Medulla oblongata (tissue), 1 donor: ENCODE results near the gene MFSD11.
A peak's percentile ranks its signal among the peaks of the same experiment; 100 is the strongest.
"Not testable (repeated sequence)": the region's sequence is repeated elsewhere in the genome, so short reads cannot be mapped to it uniquely, and the experiment has no call there.

Source experiments
- DNase-seq: peaks from one replicate; pipeline ENCODE4 v3.0.0-alpha.2; 2015; ENCODE audit errors: extremely low spot score

The MFSD11 gene

DNA sequence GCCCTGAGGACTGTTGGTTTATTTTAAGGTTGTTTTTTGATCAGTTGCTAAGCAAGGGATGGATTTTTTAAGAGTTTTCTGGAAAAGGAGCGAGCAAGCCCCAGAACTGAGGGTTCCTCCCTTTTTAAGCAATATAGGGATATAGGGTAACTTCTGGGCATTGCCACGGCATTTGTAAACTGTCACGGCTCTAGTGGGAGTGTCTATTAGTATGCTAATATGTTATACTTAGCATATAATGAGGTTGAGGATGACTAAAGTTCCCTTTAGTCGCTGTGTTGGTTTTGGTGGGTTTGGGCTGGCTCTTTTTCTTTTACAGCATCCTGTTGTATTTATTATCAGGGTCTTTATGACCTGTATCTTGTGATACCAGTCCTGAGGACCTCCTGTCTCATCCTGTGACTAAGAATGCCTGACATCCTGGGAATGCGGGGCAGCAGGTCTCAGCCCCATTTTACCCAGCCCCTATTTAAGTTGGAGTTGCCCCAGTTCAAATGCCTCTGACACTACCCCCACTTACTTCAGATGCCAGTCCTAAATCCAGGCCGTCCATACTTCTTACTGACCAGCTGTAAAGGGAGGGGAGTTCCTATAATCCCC is 59.4 kb downstream of the MFSD11 start:
- no peak for DNase-seq

DNA sequence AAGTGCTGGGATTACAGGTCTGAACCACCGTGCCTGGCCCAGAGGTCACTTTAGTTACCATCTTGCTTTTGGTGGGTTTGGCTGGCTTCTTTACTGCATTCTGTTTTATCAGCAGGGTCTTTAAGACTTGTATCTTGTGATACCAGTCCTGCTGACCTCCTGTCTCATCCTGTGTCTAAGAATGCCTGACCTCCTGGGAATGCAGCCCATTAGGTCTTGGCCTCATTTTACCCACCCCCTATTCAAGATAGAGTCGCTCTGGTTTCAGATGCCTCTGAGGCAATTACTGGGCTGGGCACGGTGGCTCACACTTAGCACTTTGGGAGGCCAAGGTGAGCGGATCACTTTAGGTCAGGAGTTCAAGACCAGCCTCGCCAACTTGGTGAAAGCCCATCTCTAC is 63.8 kb downstream of the MFSD11 start:
- no peak for DNase-seq

DNA sequence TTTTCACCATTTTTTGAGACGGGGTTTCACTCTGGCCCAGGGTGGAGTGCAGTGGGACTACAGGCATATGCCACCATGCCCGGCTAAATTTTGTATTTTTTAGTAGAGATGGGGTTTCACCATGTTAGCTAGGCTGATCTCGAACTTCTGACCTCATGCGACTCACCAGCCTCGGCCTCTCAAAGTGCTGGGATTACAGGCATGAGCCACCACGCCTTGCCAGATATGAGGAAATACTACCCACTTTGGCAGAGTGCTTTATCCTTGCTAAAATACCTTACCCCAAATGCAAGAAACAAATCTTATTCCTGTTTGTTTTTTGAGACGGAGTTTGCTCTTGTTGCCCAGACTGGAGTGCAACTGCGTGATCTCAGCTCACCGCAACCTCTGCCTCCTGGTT is 67.4 kb downstream of the MFSD11 start:
- DNase-seq = no peak

DNA sequence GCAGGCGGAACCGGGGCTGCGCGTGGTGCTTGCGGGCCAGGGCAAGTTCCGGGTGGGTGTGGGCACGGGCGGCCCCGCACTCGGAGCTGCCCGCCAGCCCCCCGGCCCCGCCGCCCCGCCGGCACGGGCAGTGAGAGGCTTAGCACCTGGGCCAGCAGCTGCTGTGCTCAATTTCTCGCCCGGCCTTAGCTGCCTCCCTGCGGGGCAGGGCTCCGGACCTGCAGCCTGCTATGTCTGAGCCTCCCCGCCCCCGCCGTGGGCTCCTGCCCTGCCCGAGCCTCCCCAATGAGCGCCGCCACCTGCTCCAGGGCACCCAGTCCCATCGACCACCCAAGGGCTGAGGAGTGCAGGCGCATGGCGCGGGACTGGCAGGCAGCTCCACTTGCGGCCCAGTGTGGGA is 68.2 kb downstream of the MFSD11 start:
- not testable (repeated sequence) for DNase-seq

DNA sequence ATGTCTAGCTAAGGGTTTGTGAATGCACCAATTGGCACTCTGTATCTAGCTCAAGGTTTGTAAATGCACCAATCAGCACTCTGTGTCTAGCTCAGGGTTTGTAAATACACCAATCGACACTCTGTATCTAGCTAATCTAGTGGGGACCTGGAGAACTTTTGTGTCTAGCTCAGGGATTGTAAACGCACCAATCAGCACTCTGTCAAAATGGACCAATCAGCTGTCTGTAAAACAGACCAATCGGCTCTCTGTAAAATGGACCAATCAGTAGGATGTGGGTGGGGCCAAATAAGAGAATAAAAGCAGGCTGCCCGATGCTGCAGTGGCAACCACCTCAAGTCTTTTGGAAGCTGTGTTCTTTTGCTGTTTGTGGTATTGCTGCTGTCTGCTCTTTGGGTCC is 68.8 kb downstream of the MFSD11 start:
- DNase-seq = not testable (repeated sequence)

DNA sequence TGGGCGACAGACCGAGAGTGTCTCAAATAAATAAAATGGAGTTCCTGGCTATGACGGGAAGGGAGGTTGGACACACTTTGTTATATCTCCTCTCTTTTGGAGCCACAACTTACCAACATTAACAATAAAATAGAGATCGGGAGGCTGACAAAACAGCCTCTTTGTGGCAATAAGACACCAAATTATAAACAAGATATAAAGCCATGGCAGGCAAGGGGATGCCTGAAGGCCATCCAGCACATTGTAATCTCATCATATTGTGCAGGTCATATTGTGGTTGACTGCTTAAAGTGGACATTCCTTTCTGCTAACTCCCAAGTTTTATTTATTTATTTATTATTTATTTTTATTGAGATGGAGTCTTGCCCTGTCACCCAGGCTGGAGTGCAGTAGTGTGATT is 70.4 kb downstream of the MFSD11 start:
- DNase-seq = no peak

DNA sequence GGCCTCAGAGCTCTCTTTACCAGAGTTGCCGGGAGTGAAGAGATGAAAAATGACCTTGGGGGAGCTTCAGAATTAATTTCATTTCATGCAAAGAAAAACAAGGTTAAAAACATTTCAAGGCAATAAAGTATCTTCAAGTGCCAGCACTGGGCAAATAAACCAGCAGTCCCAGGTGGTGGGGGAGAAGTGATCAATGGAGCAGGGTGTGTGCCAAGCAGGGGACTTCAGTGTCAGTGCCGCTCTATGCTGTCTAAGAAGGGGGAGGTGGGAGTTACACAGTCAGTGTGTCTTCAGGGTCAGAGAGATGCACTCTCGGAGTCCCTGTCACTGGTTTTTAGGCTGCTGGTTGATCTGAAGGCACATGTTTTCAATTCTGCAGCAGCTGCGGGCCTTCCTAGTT is 73.0 kb downstream of the MFSD11 start:
- no peak for DNase-seq

DNA sequence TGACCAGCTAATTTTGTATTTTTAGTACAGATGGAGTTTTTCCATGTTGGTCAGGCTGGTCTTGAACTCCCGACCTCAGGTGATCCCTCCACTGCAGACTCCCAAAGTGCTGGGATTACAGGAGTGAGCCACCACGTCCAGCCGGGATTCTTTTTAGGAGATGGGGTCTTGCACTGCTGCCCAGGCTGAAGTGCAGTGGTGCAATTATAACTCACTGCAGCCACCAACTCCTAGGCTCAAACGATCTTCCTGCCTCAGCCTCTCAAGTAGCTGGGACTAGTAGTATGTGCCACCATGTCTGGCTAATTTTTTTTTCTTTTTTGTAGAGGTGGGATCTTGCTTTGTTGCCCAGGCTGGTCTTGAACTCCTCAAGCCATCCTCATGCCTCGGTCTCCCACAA is 73.9 kb downstream of the MFSD11 start:
- DNase-seq = no peak

DNA sequence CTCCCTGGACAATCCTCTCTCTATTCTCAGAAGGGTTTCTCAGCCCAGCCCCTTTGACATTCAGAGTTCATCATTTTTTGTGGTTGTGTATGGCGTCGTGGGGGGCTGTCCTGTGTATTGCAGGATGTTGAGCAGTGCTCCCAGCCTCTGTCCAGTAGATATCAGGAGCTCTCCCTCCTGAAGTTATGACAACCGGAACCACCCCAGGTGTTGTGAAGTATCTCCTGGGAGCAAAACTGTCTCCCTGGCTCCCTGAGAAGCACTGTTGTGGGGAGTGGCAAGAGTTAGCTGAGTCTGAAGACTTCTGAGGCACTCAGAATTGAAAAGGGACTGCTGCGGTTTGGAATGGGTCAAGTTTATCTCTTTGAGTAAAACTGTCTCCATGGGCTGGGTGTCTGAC is 74.3 kb downstream of the MFSD11 start:
- DNase-seq = no peak

DNA sequence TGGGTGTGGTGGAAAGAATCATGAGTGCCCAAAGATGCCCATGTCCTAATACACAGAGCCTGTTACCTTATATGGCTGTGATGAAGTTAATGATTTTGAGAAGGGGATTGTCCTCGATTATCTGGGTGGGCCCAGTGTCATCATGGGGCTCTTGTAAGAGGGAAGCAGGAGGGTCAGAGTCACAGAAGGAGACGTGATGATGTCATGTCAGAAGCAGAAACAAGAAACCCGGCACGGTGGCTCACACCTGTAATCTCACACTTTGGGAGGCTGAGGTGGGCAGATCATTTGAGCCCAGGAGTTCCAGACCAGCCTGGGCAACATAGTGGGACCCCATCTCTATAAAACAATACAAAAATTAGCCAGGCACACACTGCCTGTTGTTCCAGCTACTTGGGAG is 75.0 kb downstream of the MFSD11 start:
- DNase-seq = no peak

DNA sequence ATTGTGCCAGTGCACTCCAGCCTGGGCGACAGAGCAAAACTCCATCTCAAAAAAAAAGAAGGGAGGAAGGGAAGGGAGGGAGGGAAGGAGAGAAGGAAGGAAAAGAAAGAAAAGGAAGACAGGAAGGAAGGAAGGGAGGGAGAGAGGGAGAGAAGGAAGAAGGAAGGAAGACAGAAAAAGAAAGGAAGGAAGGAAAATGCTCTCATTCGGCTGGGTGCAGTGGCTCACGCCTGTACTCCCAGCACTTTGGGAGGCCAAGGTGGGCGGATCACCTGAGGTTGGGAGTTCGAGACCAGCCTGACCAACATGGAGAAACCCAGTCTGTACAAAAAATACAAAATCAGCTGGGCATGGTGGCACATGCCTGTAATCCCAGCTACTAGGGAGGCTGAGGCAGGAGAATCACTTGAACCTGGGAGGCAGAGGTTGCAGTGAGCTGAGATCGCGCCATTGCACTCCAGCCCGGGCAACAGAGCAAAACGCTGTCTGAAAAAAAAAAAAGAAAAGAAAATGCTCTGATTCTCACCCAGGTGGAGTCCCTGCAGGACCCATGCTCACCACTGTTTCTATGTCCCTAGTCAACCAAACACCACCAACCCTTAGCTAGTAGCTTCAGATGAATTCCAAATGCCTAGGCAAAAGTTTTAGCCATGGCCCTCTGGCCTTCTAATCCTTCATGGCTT is 78.1 kb downstream of the MFSD11 start:
- not testable (repeated sequence) for DNase-seq

DNA sequence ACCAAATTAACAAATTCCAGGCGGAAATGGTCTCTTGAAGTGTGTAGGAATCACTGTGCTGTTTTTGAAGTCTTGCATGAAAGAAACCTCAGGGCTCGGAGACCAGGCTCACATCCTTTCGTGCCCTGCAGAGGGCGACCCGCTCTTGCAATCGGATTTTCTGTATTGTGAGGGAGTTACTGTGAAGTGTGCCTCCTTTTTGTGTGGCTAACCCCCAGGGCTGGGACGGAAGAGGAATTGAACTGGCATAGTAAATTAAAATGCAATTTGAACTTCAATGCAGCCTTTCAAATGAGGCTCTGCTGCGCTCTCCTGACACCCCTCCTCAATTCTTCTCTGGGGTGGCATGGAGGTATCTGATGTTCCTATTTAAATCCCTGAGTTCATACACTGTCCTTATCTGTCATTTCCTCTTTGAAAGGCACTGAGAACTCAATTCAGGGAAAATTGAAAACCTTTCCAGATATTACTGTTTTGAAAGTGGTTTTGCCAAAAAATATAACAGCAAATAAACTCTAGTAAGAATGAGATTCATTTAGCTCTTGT is 78.7 kb downstream of the MFSD11 start:
- DNase-seq = peak; percentile 57

DNA sequence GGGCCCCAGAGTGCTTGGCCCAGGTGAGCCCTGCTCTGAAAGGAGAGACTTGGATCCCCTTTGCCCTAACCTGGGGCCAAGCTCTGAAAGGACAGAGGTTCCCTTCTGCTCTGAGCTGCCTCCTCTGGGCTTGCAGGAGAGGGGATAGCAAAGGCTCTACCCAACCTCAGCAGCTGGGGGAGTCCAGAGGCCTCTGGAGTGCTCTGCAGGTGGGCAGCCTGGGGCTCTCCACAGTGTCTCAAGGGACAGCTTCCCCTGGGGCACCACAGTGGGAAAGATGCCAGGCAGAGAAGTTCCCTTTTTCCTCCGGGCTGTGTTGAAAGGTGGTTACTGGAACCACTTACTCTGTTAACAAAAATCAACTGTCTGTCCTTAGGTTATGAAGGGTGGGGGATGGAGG is 82.1 kb downstream of the MFSD11 start:
- no peak for DNase-seq

DNA sequence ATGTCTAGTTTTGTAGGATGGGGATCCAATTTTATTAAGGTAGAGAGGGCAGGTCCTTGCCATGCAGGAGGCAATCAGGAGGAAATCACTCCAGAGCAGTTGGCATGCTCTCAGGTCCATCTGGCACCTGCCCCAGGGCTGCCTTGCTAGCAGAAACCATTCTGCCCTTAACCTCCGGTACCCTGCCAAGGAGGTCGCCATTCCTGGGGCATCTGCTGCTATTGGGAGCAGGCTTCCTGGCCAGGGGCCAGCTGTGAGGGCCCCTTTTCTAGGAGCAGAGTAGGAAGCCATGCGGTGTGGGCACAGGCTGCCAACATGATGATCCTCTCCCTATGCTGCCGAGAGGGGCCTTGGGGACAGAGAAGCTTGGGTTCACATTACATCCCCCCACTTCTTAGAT is 82.6 kb downstream of the MFSD11 start:
- DNase-seq = no peak

DNA sequence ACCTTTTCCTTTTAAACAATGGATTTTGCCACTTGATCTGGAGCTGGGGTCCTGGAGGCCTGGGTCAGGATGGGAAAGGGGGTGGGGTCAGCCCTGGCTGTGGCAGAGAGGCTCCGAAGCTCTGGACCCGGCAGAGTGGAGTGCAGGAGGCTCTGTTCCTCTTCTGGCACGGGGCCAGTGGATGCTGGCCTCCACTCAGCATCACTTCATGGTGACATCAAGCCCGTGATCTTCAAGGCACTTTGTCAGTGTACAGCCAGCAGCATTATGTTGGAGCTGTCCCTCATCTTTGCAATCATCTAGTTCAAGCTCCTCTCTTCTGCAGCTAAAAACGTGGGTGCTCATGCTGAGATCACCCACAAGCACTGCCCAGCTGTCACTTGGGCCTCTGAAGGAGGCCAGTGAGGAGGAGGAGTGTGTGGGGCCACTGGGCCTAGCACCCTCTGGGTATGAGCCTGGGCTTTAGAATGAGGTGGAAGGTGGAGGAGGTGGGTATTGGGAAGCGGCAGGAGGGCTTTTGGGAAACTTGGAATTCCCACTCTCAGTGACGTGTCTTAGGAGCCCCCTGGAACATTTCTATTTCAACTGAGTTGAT is 84.4 kb downstream of the MFSD11 start:
- no peak for DNase-seq

DNA sequence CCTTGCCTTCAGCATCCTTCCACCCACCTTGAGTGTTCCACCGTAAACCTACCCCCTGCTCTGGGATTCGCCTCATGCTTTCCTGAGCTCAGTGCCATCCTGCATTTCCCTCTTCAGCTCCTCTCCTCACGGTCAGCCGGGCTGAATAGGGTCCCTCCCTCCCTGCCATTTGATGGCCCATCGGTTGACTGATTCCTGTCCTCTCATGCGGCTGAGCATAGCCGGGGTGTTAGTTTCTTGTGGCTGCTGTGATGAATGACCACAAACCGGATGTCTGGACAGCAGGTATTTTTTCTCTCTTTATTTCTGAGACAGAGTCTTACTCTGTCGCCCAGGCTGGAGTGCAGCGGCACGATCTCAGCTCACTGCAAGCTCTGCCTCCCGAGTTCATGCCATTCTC is 86.2 kb downstream of the MFSD11 start:
- no peak for DNase-seq

DNA sequence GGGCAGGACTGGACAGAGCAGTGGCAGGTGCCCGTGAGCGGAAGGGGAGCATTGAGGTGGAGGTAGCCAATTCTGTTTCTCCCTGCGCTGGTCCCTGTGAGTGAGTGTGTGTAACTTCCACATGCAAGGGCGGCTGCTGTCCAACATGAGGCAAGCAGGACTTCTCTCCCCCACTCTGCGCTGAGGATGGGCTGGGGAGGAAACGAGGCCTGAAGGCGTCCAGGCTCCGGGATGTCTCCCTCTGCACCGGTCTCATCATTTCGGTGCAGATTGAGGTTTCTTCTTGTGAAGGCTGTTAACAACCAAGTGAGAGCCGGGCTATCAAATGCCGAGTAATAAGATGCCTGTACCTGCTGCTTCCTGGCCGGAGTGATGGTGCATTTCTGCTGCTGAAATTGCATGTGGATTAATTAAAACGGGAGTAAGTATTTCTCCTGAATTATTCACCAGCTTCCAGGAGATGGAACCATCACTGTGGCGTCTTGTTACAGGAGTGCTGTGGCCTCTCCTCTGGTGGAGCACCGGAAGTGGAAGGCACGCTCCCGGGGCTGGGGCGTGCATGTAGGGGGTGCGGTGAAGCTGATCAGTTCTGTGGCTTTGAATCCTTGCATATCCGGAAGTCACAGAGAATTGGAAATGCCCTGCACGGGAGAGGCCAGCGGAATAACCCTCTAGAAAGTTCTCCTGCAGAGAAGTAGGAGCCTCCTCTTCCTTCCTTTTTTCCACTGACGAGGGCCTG is 88.6 kb downstream of the MFSD11 start:
- DNase-seq = no peak

DNA sequence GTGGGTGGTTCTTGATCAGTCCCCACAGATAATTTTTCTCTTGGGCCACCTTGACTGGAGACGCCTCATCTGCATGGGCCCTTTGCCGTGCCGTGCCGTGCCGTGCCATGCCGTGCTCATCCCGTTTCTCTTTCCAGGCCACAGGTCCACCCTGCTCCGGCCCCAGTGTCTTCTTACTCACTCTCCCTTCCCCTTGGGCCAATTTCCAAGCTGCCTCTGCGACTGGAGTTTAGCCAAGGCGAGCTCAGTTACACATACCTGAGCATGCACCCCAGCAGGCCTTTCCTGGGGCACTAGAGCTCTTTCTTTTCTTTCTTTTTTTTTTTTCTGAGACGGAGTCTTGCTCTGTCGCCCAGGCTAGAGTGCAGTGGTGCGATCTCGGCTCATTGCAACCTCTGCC is 89.8 kb downstream of the MFSD11 start:
- DNase-seq = no peak
